K562 (cell line): ENCODE measurements around the gene SPDL1. TPM values are rescaled to one million over a fixed set of nuclear protein-coding genes. Genes with fewer than 3 reads are reported as not detected.

Experiments
- ATAC-seq: fragments of 200-7000 bp; cut with Tn5 transposase; 3 replicates; pipeline ENCODE4 v1.9.1; 2020; ENCODE audit warnings: moderate library complexity
- BruUV-seq: library from RNA; stranded (reverse); fragments of 400-500 nt; replicated peaks from 2 replicates; lab custom pipeline; 2021; lab: Mats Ljungman, UMichigan
- CTCF ChIA-PET: fragments of 300-600 bp; formaldehyde crosslinking; extraction: SDS; loops from one replicate; lab custom pipeline; 2021; ENCODE audit warnings: low intra/inter-chr PET ratio; lab: Yijun Ruan, JAX
- POLR2A ChIA-PET: fragments of 300-600, 350-650 bp; sonication (Branson Sonifier 250); formaldehyde crosslinking; extraction: SDS; loops from one replicate; lab custom pipeline; 2021; ENCODE audit warnings: antibody characterized with exemption, inconsistent platforms; lab: Yijun Ruan, JAX
- DNase-seq, 4 experiments: peaks; one replicate each; pipeline versions ENCODE4 v3.0.0 to v3.0.0-alpha.2; 2011 to 2018; ENCODE audit warnings: low spot score in 3 of 4, mixed read lengths in 3 of 4; ENCODE audit errors: extremely low read depth in 1 of 4
- FAIRE-seq: peaks from 2 replicates; lab custom pipeline; 2011; peaks lifted over from hg19 to GRCh38; lab: Jason Lieb, UNC
- H2AFZ ChIP-seq: 2 replicates; pipeline ENCODE4 v1.6.0; 2011; ENCODE audit warnings: low read depth, low read length, control low read depth, inconsistent platforms
- H3K27ac ChIP-seq: fragments of 200-600 bp; 3 replicates; pipeline ENCODE4 v1.8.0; 2011; ENCODE audit warnings: low read depth, mild to moderate bottlenecking, control low read depth, inconsistent platforms, low read length, moderate library complexity, mixed read lengths; ENCODE audit errors: extremely low read depth
- H3K27me3 ChIP-seq, 2 experiments: fragments of 300-600 bp in 1 of 2; 2 replicates in 1 of 2; 3 replicates in 1 of 2; pipeline versions ENCODE4 v1.6.0 to v1.8.0; 2011; ENCODE audit warnings: inconsistent platforms in 2 of 2, low read length in 2 of 2, mild to moderate bottlenecking in 1 of 2, mixed read lengths in 1 of 2, moderate library complexity in 1 of 2; ENCODE audit not compliant: control insufficient read depth in 2 of 2, insufficient read depth in 2 of 2
- H3K36me3 ChIP-seq: fragments of 300-600 bp; 3 replicates; pipeline ENCODE4 v1.8.0; 2011; ENCODE audit warnings: mild to moderate bottlenecking, low read length, inconsistent platforms; ENCODE audit not compliant: control insufficient read depth, insufficient read depth
- H3K4me1 ChIP-seq, 2 experiments: fragments of 200-600 bp in 1 of 2; replicated peaks in 1 of 2; 2 replicates in 1 of 2; 3 replicates in 1 of 2; pipeline versions ENCODE4 v1.5.1 to v1.8.0; 2011; ENCODE audit warnings: inconsistent platforms in 2 of 2, low read length in 2 of 2, mild to moderate bottlenecking in 1 of 2, mixed read lengths in 1 of 2, moderate library complexity in 1 of 2; ENCODE audit not compliant: control insufficient read depth in 2 of 2, insufficient read depth in 2 of 2
- H3K4me2 ChIP-seq: 2 replicates; pipeline ENCODE4 v1.6.1; 2011; ENCODE audit warnings: low read length, control low read depth, inconsistent platforms, mixed read lengths; ENCODE audit not compliant: insufficient read depth
- H3K4me3 ChIP-seq: fragments of 200-600 bp; sonication (generic), shearing (Covaris generic); 2 replicates; pipeline ENCODE4 v1.5.1; 2016; ENCODE audit warnings: control low read depth, inconsistent platforms
- H3K79me2 ChIP-seq: fragments of 200-600 bp; 3 replicates; pipeline ENCODE4 v1.8.0; 2011; ENCODE audit warnings: low read length, inconsistent platforms; ENCODE audit not compliant: control insufficient read depth, insufficient read depth
- H3K9ac ChIP-seq, 2 experiments: 2 replicates each; pipeline versions ENCODE4 v1.6.0 to v1.6.1; 2011; ENCODE audit warnings: low read depth in 2 of 2, low read length in 2 of 2, control low read depth in 1 of 2, inconsistent platforms in 1 of 2, mild to moderate bottlenecking in 1 of 2, mixed read lengths in 1 of 2; ENCODE audit not compliant: insufficient read depth in 1 of 2
- H3K9me1 ChIP-seq: one replicate; pipeline ENCODE4 v1.6.0; 2011; ENCODE audit warnings: inconsistent platforms, mild to moderate bottlenecking, low read length, moderate library complexity; ENCODE audit not compliant: control insufficient read depth, insufficient read depth
- H3K9me3 ChIP-seq: replicated peaks from 2 replicates; pipeline ENCODE4 v1.5.1; 2011; ENCODE audit warnings: low read depth, low read length, inconsistent platforms; ENCODE audit not compliant: control insufficient read depth, insufficient read depth
- H4K20me1 ChIP-seq: replicated peaks from 2 replicates; pipeline ENCODE4 v1.6.1; 2011; ENCODE audit warnings: low read length, inconsistent platforms, mixed read lengths; ENCODE audit not compliant: control insufficient read depth, insufficient read depth
- ETS2 ChIP-seq: IDR thresholded peaks from 2 replicates; pipeline ENCODE4 v1.6.1; 2016; ENCODE audit warnings: borderline replicate concordance, missing genetic modification characterization, mild to moderate bottlenecking, moderate library complexity, missing compliant biosample characterization; ENCODE audit not compliant: poor library complexity, severe bottlenecking
- MITF ChIP-seq: IDR thresholded peaks from 2 replicates; pipeline ENCODE4 v1.6.1; 2014; ENCODE audit warnings: antibody characterized with exemption
- ZFP30 ChIP-seq: fragments of 250-450 bp; sonication (Bioruptor Pico); IDR thresholded peaks from 2 replicates; pipeline ENCODE4 v1.8.0; 2022; ENCODE audit warnings: moderate library complexity, mild to moderate bottlenecking, inconsistent platforms, borderline replicate concordance
- ZNF316 ChIP-seq: fragments of 450-650 bp; IDR thresholded peaks from 2 replicates; pipeline ENCODE4 v1.6.1; 2016
- WGBS: fragments of 100-300 bp; shearing (Covaris generic); methylation state at CpG from one replicate; pipeline ENCODE4 v1.1.6; 2016; ENCODE audit warnings: low coverage, mixed read lengths; ENCODE audit not compliant: insufficient coverage; ENCODE audit errors: missing lambda C conversion rate; 5-methylcytosine and 5-hydroxymethylcytosine counted together
- in situ Hi-C: fragments of 300-500 bp; cut with MboI; formaldehyde crosslinking; loops from 4 replicates; pipeline ENCODE4 v1.15.0; 2018; ENCODE audit warnings: inconsistent platforms, mixed read lengths
- intact Hi-C: fragments of 100-400 bp; cut with micrococcal nuclease; formaldehyde crosslinking; loops from 2 replicates; pipeline ENCODE4 v1.14.2; 2022
- polyA plus RNA-seq, 8 experiments: library from polyadenylated mRNA; depleted of rRNA in 4 of 8; stranded (reverse) in 5 of 8; unstranded in 3 of 8; fragments of >200 nt; fragmentation: Nextera tagmentation in 2 of 8; fragmentation: Illumina TruSeq in 1 of 8; extraction: Ambion mirVana in 2 of 8; extraction: Trizol in 1 of 8; gene quantifications; 2 replicates each; pipeline versions ENCODE4 v1.2.1 to v1.2.3, GENCODE V29; 2011 to 2014; ENCODE audit warnings: inconsistent platforms in 1 of 8, missing spikeins in 1 of 8
- total RNA-seq, 7 experiments: library from RNA; depleted of rRNA in 6 of 7; stranded (reverse); fragments of >200 nt in 6 of 7; fragmentation: Illumina TruSeq in 2 of 7; extraction: Trizol in 2 of 7; gene quantifications; 2 replicates each; pipeline versions ENCODE4 v1.2.1 to v1.2.3, GENCODE V29; 2011 to 2021; ENCODE audit warnings: low replicate concordance in 1 of 7
- TF ChIP-seq, protein P1 (sequence below): sonication (generic); formaldehyde crosslinking; IDR thresholded peaks from 2 replicates; pipeline ENCODE4 v1.9.0; 2022; ENCODE audit warnings: mild to moderate bottlenecking, missing genetic modification reagents
- TF ChIP-seq, protein P2 (sequence below): fragments of 450-650 bp; IDR thresholded peaks from 2 replicates; pipeline ENCODE4 v1.6.1; 2016; ENCODE audit warnings: missing biosample characterization, missing genetic modification characterization

The SPDL1 gene
- total and polyA plus RNA-seq, 9 of the 15 experiments (the other 6 are each of a cell fraction or from before 2014, with no cell fraction given), result 32.4 to 59.6 (median 49.0) TPM

DNA sequence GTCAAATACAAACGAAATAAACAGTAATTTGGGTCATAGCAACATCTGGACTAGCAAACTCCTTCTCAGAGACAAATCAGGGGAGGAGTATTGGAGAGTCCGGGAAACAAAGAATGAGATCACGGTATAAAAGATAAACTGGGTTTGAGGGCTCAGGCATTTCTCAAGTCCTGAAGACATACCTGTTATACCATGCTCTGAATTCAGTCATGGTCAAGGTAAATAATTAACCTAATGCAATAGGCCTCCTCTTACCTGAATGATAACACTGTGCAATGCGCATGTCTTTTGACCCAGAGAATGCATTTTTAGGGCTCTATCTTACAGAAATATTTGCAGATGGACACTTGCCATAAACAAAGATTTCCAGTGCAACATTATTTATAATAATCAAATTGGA, 31.9 kb upstream of the SPDL1 start (continued):
- TF ChIP-seq, protein P1, sequence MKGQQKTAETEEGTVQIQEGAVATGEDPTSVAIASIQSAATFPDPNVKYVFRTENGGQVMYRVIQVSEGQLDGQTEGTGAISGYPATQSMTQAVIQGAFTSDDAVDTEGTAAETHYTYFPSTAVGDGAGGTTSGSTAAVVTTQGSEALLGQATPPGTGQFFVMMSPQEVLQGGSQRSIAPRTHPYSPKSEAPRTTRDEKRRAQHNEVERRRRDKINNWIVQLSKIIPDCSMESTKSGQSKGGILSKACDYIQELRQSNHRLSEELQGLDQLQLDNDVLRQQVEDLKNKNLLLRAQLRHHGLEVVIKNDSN, result no peak
- TF ChIP-seq ZFP30 (CRISPR knock-in tag), result no peak

GRCh38 chr5:169554251-169554650, 29.3 kb upstream of the SPDL1 start:
- intact Hi-C loops, result no loop called here
- H2AFZ ChIP-seq, result no peak overlapping the region
- no peak overlapping the region for H3K4me3 ChIP-seq
- no peak for FAIRE-seq
- no peak overlapping the region for H3K4me2 ChIP-seq
- TF ChIP-seq MITF, result no peak
- no peak for TF ChIP-seq ETS2
- TF ChIP-seq ZNF316, result no peak
- TF ChIP-seq, protein P2, sequence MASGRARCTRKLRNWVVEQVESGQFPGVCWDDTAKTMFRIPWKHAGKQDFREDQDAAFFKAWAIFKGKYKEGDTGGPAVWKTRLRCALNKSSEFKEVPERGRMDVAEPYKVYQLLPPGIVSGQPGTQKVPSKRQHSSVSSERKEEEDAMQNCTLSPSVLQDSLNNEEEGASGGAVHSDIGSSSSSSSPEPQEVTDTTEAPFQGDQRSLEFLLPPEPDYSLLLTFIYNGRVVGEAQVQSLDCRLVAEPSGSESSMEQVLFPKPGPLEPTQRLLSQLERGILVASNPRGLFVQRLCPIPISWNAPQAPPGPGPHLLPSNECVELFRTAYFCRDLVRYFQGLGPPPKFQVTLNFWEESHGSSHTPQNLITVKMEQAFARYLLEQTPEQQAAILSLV (tag), result no peak
- WGBS, result 0% methylated on average over 1 of the region's 1 CpG
- no peaks in the 10 kb centered on the region for H3K4me1 ChIP-seq
- POLR2A ChIA-PET, result no interaction called here
- no TSS peak for BruUV-seq
- H3K9me1 ChIP-seq, result no peaks in the 10 kb centered on the region
- DNase-seq, result no peak
- in situ Hi-C loops, result no loop called here
- no peak overlapping the region for H3K27ac ChIP-seq
- ATAC-seq, result no peak
- no peaks in the 10 kb centered on the region for H3K9me3 ChIP-seq
- H3K36me3 ChIP-seq, result no peaks in the 10 kb centered on the region
- no peaks in the 10 kb centered on the region for H3K27me3 ChIP-seq
- no peak overlapping the region for H3K9ac ChIP-seq
- H3K79me2 ChIP-seq, result no peaks in the 10 kb centered on the region
- H4K20me1 ChIP-seq, result no peaks in the 10 kb centered on the region
- CTCF ChIA-PET, result no interaction called here
